Measurements from ENCODE around the gene COMMD1.
"Not testable (repeated sequence)": the region's sequence is repeated elsewhere in the genome, so short reads cannot be mapped to it uniquely, and the experiment has no call there.

Gene COMMD1

DNA sequence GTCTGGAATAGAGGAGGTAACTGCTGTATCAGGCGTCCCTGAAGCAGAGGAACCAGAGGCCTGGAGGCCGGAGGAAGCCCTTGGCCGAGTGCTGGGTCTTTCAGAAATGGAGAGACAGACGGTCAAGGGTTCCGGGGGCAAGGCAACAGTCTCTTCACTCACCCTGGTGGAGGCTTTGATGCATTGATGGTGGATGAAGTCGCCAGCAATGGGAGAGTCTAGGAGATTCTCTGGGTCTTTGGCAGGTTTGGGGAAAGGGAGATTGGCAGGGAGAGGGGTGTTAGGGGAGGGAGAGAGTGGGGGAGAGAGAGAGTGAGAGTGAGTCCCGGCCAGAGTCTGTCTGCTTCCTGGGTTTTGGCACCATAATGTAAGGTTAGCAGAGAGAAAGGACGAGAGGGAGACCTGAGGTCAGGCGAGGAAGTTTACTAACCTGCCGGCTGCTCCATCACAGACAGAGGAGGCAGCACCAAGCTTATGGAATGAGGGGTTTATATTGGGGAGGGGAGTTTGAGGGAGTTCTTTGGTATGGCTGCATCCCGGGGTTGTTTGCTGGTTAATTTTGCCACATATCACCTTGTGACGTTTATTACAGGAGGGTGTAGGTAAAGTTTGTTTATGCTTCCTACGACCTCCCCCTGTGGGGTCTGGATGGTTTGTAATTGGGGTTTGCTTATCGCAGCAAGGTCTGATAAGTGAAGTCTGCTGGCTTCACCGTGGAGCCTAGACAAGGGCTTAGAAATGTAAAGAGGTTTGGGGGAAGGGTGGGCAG lies 19.6 kb downstream of the COMMD1 start:
- no peak for DNase-seq

DNA sequence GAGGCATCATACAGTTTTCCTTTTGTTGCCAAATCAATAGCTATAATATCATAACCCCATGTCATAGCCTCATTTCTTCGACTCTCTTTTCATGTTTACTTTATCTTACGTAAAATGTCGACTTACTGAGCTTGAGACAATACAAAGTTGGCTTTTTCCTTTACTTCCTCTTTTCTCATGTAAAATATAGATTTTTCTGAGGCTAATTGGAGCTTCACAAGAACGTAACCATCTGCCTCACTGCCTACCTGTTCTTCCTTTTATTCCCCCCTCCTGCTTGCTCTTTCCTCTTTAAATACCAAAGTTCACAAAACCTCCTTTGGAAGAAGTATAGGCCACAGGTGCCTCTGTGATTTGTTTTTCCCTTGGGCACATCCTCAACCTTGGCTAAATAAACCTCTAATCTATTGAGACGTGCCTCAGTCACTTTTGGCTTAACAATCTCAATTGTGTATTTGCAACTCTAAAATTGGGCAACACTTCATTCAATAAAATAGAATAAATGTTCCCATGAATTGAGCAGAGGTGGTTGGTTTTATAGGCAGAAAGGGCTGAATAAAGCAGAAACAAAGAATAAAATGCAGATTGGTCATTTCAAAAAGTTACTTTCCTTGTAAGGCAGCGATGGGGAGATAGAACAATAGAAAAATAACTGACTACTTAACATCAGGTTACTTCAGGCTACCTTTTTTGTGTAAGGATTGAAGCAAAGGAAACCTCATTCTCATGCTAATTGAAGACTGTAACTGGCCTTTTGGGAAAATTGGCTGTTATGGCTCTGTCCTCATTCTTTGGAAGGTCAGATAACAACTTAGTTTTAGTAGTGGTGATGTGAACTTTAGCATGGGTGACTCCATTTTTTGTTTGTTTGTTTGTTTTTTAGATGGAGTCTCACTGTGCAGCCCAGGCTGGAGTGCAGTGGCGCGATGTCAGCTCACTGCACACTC lies 21.3 kb downstream of the COMMD1 start:
- no peak for DNase-seq

DNA sequence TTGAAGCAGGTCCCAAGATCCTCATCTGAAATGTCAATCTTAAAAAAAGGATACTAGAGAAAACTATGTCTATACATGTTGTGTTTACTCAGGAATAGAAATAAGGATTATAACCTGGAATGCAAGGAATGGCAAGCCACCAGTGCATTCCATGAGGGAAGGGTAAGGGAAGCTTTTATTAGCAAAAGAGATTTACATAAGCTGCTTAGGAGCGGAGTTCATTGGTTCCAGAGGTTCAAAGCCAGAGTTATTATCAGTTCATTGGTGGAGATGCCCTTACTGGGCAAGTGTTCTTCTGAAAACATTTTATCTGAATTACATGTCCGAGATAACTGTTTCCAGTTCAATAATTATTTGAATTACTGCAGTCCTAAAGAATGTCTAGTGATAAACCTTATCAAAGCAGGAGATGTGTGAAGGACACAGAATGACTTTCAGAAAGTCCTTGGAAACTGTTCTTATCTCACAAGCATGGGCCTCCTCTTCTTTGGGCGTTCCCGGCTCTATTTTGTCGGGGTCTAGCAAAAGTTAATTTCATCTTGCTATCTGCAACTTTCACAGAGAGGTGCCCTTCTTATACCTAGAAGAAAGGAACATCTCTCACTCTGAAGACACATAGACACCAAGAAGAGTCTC lies 23.5 kb downstream of the COMMD1 start:
- no peak for DNase-seq

DNA sequence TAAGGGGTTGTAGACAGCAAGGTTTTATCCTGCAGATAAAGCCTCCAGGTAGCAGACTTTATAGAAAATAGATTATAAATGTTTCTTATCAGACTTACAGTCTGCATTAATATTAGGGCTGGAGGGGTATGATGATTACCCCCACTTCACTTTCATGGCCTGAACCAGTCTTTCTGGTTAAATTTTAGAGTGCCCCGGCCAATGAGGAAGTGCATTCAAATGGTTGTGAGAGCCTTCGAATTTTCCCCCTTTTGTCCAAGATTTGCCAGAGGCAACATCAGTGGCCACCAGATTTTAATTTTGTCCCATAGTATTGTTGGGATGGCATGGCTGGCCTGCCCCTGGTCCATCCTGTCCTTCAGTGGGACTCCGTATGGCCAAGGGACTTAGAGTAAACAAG lies 31.6 kb downstream of the COMMD1 start:
- DNase-seq: no peak

DNA sequence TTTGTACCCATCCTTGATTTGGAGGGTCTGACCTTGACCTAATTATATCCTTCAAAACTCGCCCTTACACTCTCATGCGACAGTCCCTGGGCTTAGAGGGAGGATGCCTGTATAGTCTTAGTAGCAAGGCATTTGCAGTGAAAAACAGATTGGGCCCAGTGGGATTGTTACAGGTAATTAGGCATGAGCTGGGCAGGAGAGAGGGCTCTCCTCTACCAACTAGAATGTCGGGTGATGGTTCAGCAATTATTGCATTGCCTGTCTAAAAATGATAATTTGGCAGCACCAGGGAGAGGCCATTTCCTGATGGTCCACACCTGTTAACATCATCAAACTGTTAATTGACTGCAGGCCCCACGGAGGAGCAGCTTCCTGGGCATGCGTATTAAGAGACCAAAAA lies 32.4 kb downstream of the COMMD1 start:
- DNase-seq: no peak

DNA sequence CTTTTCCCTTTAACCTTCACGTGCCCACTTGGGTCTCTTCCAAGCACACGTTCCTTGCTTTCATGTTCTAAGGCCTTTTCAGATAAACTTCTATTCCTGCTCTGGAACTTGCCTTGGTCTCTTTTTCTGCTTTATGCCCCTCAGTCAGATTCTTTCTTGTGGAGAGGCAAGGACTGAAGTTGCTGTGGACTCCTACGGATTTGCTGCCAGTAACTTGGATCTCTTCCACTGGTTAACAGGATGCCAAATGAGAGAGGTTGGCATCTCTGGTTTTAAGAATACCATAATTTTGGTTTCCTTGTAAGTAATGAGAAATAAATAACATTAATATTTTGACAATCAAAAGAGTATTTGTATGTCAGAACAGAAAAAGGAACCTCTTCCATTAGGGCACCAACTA lies 33.0 kb downstream of the COMMD1 start:
- no peak for DNase-seq

DNA sequence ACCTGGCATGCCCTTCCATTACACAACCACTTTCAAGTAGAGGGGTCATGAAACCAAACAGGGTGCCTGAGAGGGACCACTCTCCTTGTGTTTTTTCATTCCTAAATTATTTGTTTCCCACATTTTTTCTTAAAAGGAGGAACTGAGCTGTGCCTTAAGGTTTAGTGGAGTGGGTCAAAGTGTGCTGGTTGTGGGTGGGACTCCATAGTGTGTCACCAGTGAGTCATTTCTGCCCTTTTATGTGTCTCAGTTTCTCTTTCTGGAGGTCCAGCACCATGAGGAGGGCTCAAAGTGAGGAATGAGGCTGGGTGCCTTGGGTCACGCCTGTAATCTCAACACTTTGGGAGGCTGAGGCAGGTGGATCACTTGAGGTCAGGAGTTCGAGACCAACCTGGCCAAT lies 37.8 kb downstream of the COMMD1 start:
- DNase-seq: no peak

DNA sequence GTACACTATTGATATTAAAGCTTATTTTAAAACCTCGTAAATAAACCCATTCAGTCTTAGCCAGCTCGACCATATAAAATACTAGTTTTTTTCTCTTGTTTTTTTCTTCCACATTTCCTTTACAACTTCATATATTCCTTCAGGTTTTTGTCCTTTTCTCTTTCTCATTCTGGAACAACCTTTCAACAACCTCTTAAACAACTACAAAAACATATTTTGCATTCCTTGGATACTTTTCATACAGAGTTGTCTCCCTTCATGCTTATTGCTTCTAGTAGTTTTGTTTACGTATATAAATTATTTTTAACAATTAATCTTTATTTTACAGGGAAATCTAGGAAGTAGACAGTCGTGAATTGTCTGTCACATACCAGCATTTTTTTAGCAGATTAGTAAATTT lies 41.2 kb downstream of the COMMD1 start:
- DNase-seq: no peak

DNA sequence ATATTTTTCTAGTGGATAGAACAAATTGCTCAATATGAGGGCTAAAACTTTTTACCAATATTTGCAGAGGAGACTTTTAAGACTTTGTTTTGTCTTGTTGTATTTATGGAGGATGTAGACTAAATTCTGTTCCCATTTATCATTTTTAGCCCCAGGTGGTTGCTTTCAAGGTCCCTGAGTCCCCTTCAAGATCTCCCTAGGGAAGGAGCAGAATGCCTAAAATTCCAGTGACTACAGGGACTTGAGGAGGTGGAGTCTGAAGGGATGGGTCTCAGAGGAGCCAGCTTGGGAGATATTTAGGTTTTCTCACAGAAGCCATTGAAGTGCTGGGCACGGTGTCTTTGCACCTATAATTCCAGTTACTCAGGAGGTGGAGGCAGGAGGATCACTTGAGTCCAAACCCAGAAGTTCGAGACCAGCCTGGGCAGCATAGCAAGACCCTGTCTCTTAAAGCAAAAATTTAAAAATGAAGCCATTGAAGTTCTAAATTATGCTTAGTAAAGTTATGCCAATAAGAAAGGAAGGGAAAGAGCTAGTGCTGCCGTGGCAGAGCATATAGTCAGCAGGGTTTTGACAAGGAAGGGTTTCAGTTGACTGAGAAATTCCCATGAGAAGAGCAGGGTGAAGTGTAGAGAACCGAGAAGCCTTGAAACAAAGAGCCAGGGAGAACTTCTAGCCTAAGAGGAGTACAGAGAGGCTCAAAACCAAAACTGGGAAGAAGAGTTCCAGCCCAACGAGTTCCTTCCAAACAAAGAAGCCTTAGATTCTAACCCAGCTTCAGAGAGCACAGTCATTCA lies 43.4 kb downstream of the COMMD1 start:
- no peak for DNase-seq

DNA sequence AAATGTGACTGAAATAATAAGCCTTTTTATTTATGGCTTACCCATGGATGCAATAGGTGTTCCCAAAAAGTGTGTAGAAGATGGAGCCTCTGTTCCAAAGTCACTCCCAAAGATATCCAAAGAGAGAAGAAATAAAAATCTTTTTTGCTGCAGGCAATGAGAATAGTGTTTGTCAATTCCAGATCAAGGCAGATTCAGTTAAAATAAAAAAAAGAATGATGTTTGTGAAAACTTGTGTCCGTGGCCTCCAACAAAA lies 43.9 kb downstream of the COMMD1 start:
- DNase-seq: no peak

DNA sequence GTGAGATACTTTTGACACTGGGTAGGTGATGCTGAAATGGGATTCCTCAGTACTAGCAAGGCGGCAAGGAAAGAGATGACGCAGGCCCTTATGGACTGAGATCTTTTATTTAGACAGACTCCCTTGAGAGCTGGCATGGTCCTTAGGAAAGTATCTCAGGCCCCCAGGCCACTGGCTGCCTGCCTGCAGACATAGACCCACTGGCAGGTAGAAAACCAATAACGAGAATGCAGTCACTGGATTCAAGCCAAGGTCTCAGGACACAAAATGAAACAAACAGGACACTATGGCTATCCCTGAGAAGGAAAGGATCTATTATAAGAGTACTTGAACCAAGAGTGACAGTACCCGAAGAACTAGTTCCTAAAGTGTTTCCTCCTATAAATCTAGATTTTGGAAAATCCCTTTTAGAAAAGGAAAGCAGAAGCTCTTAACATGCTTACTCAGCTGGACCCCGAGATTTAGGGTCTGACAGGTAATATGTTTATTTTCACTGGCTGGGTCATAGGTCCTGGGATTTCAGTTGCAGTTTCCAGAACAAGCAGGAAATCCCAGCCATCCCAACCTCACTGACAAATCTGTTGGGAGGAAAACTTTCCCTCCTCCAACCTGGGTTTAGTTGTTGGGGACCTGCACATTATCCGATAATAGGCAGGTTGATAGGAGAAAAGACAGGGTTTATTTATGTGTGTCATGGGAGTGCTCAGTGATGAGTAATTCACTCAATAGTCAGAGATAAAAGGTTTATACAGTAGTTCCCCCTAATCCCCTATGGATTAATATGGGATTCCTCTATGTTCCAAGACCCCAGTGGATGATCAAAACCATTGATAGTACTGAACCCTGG lies 44.5 kb downstream of the COMMD1 start:
- DNase-seq: no peak

DNA sequence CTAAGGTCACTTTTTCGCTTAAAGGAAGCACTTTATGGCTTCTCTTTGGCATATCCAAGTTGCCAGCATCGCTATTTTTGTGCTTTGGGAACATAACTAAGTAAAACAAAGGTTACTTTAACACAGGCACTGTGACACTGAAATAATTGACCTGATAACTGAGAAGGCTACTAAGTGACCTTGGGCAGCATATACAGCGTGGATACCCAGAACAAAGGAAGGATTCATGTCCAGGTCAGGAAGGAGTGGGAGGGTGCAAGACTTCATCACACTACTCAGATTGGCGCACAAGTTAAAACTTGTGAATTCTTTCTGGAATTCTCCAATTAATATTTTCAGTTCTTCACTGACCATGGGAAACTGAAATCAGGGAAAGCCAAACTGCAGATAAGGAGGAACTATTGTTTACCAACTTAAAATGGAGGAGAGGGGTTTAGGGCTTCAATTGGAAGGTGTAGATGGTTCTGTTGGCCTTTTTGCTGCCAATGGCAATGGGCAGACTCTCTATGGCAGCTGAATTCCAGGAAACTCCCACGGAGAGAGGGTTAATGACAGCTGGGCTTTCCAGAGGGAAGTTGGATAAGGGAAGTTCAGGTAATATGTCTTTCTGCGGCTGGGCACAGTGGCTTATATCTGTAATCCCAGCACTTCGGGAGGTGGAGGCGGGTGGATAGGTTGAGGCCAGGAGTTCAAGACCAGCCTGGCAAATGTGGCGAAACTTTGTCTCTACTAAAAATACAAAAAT lies 45.3 kb downstream of the COMMD1 start:
- no peak for DNase-seq

DNA sequence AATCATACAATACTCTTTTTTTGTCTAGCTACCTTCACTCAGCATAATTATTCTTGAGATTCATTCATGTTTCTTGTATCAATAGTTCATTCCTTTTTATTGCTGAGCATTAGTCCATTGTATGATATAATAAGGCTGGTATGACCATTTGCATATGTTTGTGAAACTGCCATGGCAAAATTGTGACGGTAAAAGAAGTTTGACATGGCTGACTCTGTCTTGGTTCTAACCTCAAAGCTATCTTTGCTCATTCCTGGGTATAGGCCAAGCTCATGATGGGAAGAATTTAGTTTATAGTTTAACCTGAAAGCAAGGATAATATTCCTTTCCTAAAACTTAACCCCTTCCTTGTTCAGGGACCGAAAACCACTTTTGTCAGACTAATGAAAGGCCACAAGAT lies 46.4 kb downstream of the COMMD1 start:
- DNase-seq: no peak

DNA sequence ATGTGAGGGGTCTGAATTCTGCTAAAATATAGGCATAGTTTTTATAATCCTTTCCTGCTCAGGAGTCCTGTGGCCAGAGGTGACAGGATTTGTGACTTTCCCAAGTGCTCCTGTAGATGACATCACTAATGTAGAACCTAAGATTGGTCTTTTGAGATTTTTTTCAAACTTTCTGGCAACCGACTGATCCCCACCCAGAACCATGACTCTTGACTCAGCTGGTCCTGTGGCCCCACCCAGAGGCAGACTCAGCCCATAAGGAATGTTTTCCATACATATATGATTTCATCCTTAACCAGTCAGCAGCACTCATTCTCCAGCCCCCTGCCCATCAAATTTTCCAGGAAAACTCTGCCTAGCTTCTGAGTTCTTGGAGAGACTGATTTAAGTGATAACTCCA lies 46.8 kb downstream of the COMMD1 start:
- no peak for DNase-seq

DNA sequence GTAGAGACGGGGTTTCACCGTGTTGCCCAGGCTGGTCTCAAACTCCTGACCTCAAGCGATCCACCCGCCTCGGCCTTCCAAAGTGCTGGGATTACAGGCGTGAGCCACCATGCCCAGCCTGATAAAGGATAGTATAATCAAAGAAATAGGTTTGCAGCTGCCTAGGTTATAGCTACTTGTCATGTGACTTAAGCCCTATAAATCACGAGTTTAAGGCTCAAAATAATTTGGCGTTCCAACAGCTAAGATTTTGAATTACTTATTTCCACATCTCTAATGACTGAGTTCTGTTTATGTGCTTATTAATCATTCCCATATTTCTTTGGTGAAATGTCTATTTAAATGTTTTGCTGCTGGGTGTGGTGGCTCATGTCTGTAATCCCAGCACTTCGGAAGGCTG lies 49.4 kb downstream of the COMMD1 start:
- DNase-seq: not testable (repeated sequence)

DNA sequence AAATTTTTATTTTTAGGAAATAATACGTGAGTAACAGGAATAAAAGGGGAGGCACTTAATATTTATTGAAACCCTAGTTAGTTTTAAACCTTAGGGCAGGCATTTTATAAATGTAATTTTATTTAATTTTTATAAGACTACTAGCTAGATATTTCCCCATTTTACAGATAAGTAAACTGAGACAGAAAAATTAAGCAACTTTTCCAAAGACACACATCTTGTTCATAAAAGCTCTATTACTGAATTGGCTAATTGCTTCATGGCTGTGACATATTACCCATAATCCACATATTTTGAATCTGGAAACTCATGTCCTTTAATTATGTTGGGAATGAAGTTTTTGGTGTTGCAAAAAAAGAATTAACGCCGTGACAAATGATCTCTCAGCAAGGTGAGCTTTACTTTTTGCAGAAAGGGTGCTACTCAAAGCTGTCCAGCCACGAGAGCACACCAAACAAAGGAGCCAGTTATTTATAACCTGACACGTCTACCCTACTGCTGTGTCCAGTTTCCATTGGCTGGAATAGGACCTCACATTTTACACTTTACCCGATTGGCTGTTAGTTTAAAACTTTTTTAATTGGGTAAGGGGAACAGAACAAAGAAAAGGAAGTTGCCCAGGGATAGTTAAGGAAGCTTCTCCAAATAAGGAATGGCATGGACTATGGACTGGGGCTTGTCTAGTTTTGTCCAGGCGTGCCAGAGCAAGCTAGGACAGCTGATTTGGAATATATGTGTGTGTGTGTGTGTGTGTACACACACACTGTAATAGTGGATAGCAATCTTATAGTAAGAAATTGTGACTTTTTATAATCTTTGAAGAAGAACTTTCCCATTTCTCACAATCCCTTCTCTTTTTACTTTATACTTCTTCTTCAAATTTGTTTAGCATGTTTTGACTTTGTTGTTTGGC lies 54.2 kb downstream of the COMMD1 start:
- DNase-seq: no peak

DNA sequence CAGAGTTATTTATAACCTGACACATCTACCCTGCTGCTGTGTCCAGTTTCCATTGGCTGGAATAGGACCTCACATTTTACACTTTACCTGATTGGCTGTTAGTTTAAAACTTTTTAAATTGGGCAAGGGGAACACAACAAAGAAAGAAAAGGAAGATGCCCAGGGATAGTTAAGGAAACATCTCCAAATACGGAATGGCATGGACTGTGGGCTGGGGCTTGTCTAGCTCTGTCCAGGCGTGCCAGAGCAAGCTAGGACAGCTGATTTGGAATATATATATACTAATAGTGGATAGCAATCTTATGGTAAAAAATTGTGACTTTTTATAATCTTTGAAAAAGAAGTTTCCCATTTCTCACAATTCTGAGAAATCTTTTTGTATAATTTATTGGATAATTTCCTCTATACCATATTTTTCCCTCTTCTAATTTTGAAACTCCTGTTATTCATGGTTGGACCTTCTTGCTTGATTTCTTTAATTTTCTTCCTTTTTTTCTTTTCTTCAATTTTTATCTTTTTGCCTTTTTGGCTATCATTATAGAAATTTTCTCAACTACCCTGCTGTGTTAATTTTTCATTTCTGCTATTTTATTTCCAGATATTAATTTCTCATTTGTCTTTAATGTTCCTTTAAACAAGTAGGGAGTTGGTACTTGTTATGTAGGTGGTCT lies 55.9 kb downstream of the COMMD1 start:
- DNase-seq: no peak

DNA sequence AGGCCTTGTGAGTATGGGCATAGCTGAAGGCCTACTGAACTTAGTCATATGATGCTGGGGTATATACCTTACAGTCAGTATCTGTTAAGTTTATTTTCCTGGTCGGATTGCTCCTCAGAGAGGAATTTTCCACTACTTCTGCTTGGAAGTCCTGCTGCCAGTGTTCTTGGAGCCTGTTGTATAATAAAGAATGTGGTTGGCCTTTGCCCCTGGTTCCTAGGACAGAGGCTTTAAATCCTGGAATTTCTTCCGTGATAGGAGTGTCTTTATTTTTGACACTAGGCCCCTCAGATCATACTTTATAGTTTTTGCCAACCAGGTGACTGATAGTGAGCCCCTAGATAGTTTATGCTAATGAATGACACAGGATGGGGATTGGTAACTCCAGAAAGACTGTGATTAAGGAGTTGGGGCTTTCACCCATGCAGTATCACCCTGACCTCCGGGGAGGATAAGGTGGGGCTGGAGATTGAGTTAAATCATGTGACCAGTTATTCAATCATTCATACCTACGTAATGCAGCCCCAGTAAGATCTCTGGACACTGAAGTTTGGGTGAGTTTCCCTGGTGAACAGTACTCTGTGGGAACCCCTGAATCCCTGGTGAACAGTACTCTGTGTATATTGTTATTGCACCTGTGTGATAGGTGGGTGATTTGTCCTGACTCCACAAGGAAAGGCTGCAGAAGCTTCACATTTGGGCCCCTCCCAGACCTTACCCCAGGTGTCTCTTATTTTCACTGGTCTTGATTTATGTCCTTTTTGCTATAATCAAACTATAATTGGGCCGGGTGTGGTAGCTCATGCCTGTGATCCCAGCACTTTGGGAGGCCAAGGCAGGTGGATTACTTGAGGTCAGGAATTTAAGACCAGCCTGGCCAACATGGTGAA lies 56.9 kb downstream of the COMMD1 start:
- DNase-seq: no peak

Data from NCI-H1930 (cell line).